Left ventricle myocardium superior (tissue), 1 donor: ENCODE results near the gene MACF1. TPM values are rescaled to one million over a fixed set of nuclear protein-coding genes. Genes with fewer than 3 reads are reported as not detected.
A peak's percentile ranks its signal among the peaks of the same experiment; 100 is the strongest.
"Not testable (repeated sequence)": the region's sequence is repeated elsewhere in the genome, so short reads cannot be mapped to it uniquely, and the experiment has no call there.

Experiments
- ATAC-seq: fragments of 200-7000 bp; cut with Tn5 transposase; one replicate; pipeline ENCODE4 v1.9.1; 2020; ENCODE audit warnings: mild to moderate bottlenecking, moderate library complexity
- DNase-seq: peaks from one replicate; pipeline ENCODE4 v3.0.0-alpha.2; 2020
- intact Hi-C: fragments of 100-400 bp; cut with micrococcal nuclease; formaldehyde crosslinking; loops from one replicate; pipeline ENCODE4 v1.11.0; 2022
- total RNA-seq: library from RNA; stranded (reverse); fragmentation: NEBNext Ultra II Directional; extraction: Animal tissue kit (Norgen Biotek cat#: 25700); gene quantifications from one replicate; pipeline ENCODE4 v1.2.1, GENCODE V29; 2021
- donor health status: DM: no; HTN: yes; CAD: no; lungs with severe emphysema.

MACF1 gene
- total RNA-seq, 1 donor from 2014 or later: 239 TPM

GRCh38 chr1:39208360-39208759 lies 3.9 kb downstream of the MACF1 start:
- ATAC-seq, intact Hi-C loops: not testable (repeated sequence)

GRCh38 chr1:39210649-39211048 lies 6.2 kb downstream of the MACF1 start:
- DNase-seq (no peak), ATAC-seq (no peak)
- intact Hi-C loops: no loop called here

More at GRCh38 chr1:39208360-39208759, 3.9 kb downstream of the MACF1 start:
- not testable (repeated sequence) for DNase-seq

GRCh38 chr1:39212499-39212898 lies 8.0 kb downstream of the MACF1 start:
- ATAC-seq (no peak), DNase-seq (no peak)
- intact Hi-C loops: no loop called here

- ATAC-seq (no peak), DNase-seq (no peak)
- intact Hi-C loops: no loop called here
Observed at GRCh38 chr1:39213511-39214002, 9.1 kb downstream of the MACF1 start.

- intact Hi-C loops: no loop called here
- ATAC-seq (peak; percentile 92), DNase-seq (peak; percentile 60)
Observed at GRCh38 chr1:39214021-39214713, 9.7 kb downstream of the MACF1 start.

GRCh38 chr1:39214714-39214997 lies 10.2 kb downstream of the MACF1 start:
- intact Hi-C loops: no loop called here
- DNase-seq: no peak
- ATAC-seq: peak; percentile 38

GRCh38 chr1:39214998-39215873 lies 10.7 kb downstream of the MACF1 start:
- intact Hi-C loops: no loop called here
- peak; percentile 64 for ATAC-seq

GRCh38 chr1:39216771-39217170 lies 12.3 kb downstream of the MACF1 start:
- ATAC-seq (no peak), DNase-seq (no peak)
- intact Hi-C loops: no loop called here

More at GRCh38 chr1:39214998-39215873, 10.7 kb downstream of the MACF1 start:
- DNase-seq: no peak

GRCh38 chr1:39220891-39221870 lies 16.7 kb downstream of the MACF1 start:
- ATAC-seq (no peak), DNase-seq (no peak)
- intact Hi-C loops: no loop called here

- intact Hi-C loops: no loop called here
- peak; percentile 60 for ATAC-seq
- DNase-seq: no peak
Observed at GRCh38 chr1:39224295-39224829, 19.9 kb downstream of the MACF1 start.

GRCh38 chr1:39226836-39227235 lies 22.3 kb downstream of the MACF1 start:
- intact Hi-C loops: no loop called here
- ATAC-seq: no peak
- DNase-seq: no peak

- no peak for ATAC-seq
- intact Hi-C loops: no loop called here
- no peak for DNase-seq
Observed at GRCh38 chr1:39228252-39228651, 23.8 kb downstream of the MACF1 start.

- DNase-seq (no peak), ATAC-seq (no peak)
- intact Hi-C loops: no loop called here
Observed at GRCh38 chr1:39229504-39229903, 25.0 kb downstream of the MACF1 start.

GRCh38 chr1:39230261-39231190 lies 26.0 kb downstream of the MACF1 start:
- DNase-seq (no peak), ATAC-seq (peak; percentile 57)
- intact Hi-C loops: no loop called here

- ATAC-seq (peak; percentile 40), DNase-seq (no peak)
- intact Hi-C loops: no loop called here
Observed at GRCh38 chr1:39236971-39237370, 32.5 kb downstream of the MACF1 start.

GRCh38 chr1:39238476-39238875 lies 34.0 kb downstream of the MACF1 start:
- intact Hi-C loops: no loop called here
- ATAC-seq: peak; percentile 73
- DNase-seq: peak; percentile 49

GRCh38 chr1:39239968-39240367 lies 35.5 kb downstream of the MACF1 start:
- no peak for ATAC-seq
- intact Hi-C loops: no loop called here
- DNase-seq: no peak

GRCh38 chr1:39243302-39243701 lies 38.8 kb downstream of the MACF1 start:
- intact Hi-C loops: no loop called here
- ATAC-seq (no peak), DNase-seq (no peak)
